Head of caudate nucleus (tissue), 42 donors: ENCODE results near the gene MCCD1.
A peak's percentile ranks its signal among the peaks of the same experiment; 100 is the strongest.
"Not testable (repeated sequence)": the region's sequence is repeated elsewhere in the genome, so short reads cannot be mapped to it uniquely, and the experiment has no call there.

Experiments used
- DNase-seq, 42 donors: peaks; one replicate each; pipeline versions ENCODE4 v3.0.0 to v3.0.0-alpha.2; 2020 to 2021; ENCODE audit warnings: mixed read lengths in 7 of 42
- intact Hi-C: fragments of 100-400 bp; cut with DNase I; formaldehyde crosslinking; loops from one replicate; pipeline ENCODE4 v1.15.0; 2022

Gene MCCD1

GRCh38 chr6:31538805-31539400 lies 10.1 kb downstream of the MCCD1 start:
- DNase-seq, result peak in 30 of 42 donors; percentile 23 to 78 (median 56)
- intact Hi-C loops, result no loop called here

- no peak for DNase-seq
- intact Hi-C loops, result loop anchor here (5.0 kb wide), 2 partner anchors 48 to 82 kb away; partner anchors contain the start of gene PRRC2A
These were observed 11.9 kb downstream of the MCCD1 start for GRCh38 chr6:31540640-31541039.

GRCh38 chr6:31541059-31541657 lies 12.4 kb downstream of the MCCD1 start:
- peak in 13 of 42 donors; percentile 17 to 54 (median 30) for DNase-seq
- intact Hi-C loops, result loop anchor here (5.0 kb wide), 2 partner anchors 49 to 81 kb away; partner anchors contain the start of gene PRRC2A

- DNase-seq, result peak; percentile 93 to 99 (median 97)
- intact Hi-C loops, result loop anchor here (5.0 kb wide), 2 partner anchors 50 to 80 kb away; partner anchors contain the start of gene PRRC2A
These were observed 13.1 kb downstream of the MCCD1 start, which contains the start of gene DDX39B for GRCh38 chr6:31541658-31542521. TSS of gene DDX39B (minus strand) at chr6:31542003. CDS start at chr6:31540532, 1,471 bp downstream.

- intact Hi-C loops, result loop anchor here (5.0 kb wide), 2 partner anchors 51 to 79 kb away; partner anchors contain the start of gene PRRC2A
- DNase-seq, result no peak
These were observed 14.9 kb downstream of the MCCD1 start for GRCh38 chr6:31543639-31544038.

- no peak for DNase-seq
- intact Hi-C loops, result loop anchor here (5.0 kb wide), 2 partner anchors 52 to 78 kb away; partner anchors contain the start of gene PRRC2A
These were observed 15.9 kb downstream of the MCCD1 start for GRCh38 chr6:31544676-31545075.

GRCh38 chr6:31545291-31545690 lies 16.5 kb downstream of the MCCD1 start:
- DNase-seq, result no peak
- intact Hi-C loops, result no loop called here

- intact Hi-C loops, result loop anchor here (2.0 kb wide), 1 partner anchor 52 kb away; no protein-coding TSS in a partner anchor
- peak; percentile 89 to 98 (median 94) for DNase-seq
These were observed 17.7 kb downstream of the MCCD1 start, which contains the start of gene ATP6V1G2 for GRCh38 chr6:31546339-31546957. TSS of gene ATP6V1G2 (minus strand) at chr6:31546608. CDS start at chr6:31546559, 49 bp downstream.

GRCh38 chr6:31546958-31547726 lies 18.4 kb downstream of the MCCD1 start, which contains the start of gene NFKBIL1:
TSS of gene NFKBIL1 (plus strand) at chr6:31547608. CDS start at chr6:31547695, 87 bp downstream.
- DNase-seq, result peak; percentile 95 to 99 (median 98)
- intact Hi-C loops, result loop anchor here (2.0 kb wide), 1 partner anchor 52 kb away; no protein-coding TSS in a partner anchor

- DNase-seq, result peak in 2 of 42 donors; percentile 8 to 21
- intact Hi-C loops, result loop anchor here (2.0 kb wide), 1 partner anchor 51 kb away; no protein-coding TSS in a partner anchor
These were observed 19.2 kb downstream of the MCCD1 start for GRCh38 chr6:31547727-31548543.

- intact Hi-C loops, result no loop called here
- DNase-seq, result no peak
These were observed 19.7 kb downstream of the MCCD1 start for GRCh38 chr6:31548544-31548873.

- peak in 35 of 42 donors; percentile 17 to 81 (median 54) for DNase-seq
- intact Hi-C loops, result not testable (repeated sequence)
These were observed 22.6 kb downstream of the MCCD1 start for GRCh38 chr6:31551371-31551770.

- intact Hi-C loops, result no loop called here
These were observed 27.5 kb downstream of the MCCD1 start for GRCh38 chr6:31556307-31556706.

GRCh38 chr6:31557443-31558317 lies 28.9 kb downstream of the MCCD1 start:
- intact Hi-C loops, result no loop called here
- no peak for DNase-seq

More at GRCh38 chr6:31556307-31556706, 27.5 kb downstream of the MCCD1 start:
- no peak for DNase-seq

- no peak for DNase-seq
- intact Hi-C loops, result no loop called here
These were observed 29.5 kb downstream of the MCCD1 start for GRCh38 chr6:31558318-31558625.
